22Rv1 (cell line): Measurements from ENCODE around the gene LIN9.

Source experiments
- H3K27ac ChIP-seq: fragments of 450-650 bp; 2 replicates; pipeline ENCODE4 v1.5.1; 2017
- CTCF ChIP-seq: fragments of 450-650 bp; IDR thresholded peaks from 2 replicates; pipeline ENCODE4 v1.5.1; 2017; ENCODE audit warnings: mild to moderate bottlenecking
- ZFX ChIP-seq: fragments of 450-650 bp; IDR thresholded peaks from 2 replicates; pipeline ENCODE4 v1.6.1; 2017; ENCODE audit warnings: antibody characterized with exemption, borderline replicate concordance

LIN9 gene

DNA sequence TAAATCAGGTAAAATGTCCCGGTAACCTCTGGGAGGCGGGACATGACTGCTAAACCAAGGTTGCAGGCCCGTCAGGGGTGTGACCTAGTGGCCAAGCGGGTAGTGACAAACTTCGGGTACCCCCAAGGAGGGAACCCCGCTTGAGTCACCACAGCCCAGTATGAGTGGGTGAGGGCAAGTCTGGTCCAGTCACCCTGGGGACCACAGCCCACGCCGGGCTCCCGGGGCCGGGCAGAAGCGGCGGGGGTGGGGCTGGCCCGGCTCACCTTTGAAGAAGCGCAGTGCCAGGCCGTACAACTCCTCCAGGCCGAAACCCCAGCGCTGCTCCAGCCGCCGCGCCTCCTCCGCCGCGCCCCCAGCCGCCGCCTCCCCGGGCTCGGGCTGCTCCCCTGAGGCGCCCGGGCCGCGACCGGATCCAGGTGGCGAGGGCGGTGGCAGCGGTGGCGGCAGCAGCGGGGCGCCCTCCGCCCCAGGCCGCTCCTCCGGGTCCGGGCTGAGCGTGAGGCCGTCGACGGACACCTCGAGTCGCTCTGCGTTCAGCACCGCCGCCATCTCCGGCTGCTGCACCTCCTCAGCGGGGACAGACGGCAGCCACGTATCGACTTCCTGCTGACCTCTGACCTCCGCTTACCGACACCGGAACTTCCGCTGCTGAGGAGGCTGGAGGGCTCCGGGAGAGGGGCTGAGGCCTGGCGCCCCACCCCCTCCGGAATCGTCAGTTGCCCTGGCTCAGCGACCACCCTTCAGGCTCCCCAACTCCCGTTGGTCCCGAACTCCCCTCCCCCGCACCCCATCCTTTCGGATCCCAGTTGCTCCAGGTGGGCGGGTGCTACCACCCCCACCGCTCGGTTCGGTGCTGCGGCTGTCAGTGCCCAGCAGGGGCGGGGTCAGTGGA lies 122.6 kb downstream of the LIN9 start, which contains the start of gene ACBD3:
Gene ACBD3 (minus strand): TSS at position 618 of the 895 bp plus-strand sequence. CDS start 66 bp downstream, at position 552.
- TF ChIP-seq ZFX (no peak), CTCF (peak; percentile 11; the same call in 1 of the 2 replicates)
- H3K27ac ChIP-seq, result peak within 1 kb of the TSS; percentile 82

DNA sequence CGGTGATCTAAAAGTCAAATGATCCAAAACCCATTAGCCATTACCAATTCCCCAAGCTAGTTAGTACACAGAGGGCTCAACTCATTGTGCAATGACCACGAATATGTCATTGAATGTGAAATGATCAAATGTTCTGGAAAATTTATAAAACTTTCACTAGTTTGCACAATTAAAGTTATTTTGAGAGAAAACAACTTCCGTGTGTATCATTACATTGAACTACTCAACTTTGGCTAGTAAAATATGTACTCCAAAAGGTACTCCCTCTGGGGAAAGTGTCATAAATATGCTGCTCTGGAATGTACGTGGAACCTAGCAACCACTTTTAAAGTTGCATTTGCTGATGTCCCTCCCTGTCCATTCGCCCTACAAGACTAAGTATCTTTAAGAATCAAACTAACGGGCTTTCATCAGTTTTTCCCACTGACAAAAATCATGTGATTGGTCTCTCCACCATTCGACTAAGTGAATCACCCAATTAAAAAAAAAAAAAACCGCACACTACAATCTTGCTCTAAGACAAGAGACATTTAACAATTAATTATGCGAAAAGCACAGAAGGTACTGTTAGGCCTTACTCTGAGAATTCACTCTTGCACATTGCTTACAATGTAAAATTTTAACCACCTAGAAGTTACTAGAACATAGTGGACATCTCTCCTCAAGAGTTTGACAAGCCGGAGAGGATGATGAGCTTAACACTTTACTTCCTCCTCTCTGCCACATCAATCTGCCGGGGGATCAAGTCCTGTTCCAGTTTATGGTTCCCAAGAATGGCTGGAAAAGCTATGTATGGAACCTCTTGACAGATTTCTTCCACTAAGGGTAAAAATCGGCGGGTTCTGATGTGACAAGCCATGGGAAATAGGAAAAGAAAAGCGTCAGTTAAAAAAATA lies 123.6 kb downstream of the LIN9 start:
- TF ChIP-seq CTCF (no peak), ZFX (no peak)
- H3K27ac ChIP-seq, result peak overlapping the region; percentile 82

DNA sequence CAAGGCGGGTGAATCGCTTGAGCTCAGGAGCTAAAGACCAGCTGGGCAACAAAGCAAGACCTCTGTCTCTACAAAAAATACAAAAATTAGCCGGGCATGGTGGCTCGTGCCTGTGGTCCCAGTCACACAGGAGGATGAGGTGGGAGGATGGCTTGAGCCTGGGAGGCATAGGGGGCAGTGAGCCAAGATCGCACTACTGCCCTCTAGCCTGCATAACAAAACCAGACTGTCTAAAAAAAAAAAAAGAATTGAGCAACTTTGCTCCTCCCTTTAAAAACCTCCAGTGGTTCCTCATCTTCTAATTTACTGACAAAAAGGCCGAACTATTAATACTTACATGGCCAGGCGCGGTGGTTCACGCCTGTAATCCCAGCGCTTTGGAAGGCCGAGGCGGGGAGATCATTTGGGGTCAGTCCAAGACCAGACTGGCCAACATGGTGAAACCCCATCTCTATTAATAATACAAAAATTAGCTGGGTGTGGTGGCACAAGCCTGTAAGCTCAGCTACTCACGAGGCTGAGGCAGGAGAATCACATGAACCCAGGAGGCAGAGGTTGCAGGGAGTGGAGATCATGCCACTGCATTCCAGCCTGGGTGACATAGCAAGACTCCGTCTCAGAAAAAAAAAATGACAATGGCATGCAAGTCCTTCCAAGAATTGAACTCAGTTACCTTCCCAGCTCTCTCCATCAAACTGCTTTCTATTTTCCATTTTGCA lies 126.8 kb downstream of the LIN9 start:
- TF ChIP-seq CTCF, result peak; percentile 88
- TF ChIP-seq ZFX, result no peak
- no peak overlapping the region for H3K27ac ChIP-seq
